Lung microvascular endothelial cell (primary cell): ENCODE data around the gene RABGAP1L. TPM values are rescaled to one million over a fixed set of nuclear protein-coding genes. Genes with fewer than 3 reads are reported as not detected.

Experiments
- DNase-seq, 2 donors: peaks; one replicate each; pipeline versions ENCODE4 v3.0.0 to v3.0.0-alpha.2; 2010; ENCODE audit warnings: low read depth in 2 of 2
- total RNA-seq: library from RNA; depleted of rRNA; stranded (reverse); fragments of >200 nt; gene quantifications from 2 replicates; pipeline ENCODE4 v1.2.1, GENCODE V29; 2014

RABGAP1L gene
- total RNA-seq, 1 donor from 2014 or later: 27.0 TPM

DNA sequence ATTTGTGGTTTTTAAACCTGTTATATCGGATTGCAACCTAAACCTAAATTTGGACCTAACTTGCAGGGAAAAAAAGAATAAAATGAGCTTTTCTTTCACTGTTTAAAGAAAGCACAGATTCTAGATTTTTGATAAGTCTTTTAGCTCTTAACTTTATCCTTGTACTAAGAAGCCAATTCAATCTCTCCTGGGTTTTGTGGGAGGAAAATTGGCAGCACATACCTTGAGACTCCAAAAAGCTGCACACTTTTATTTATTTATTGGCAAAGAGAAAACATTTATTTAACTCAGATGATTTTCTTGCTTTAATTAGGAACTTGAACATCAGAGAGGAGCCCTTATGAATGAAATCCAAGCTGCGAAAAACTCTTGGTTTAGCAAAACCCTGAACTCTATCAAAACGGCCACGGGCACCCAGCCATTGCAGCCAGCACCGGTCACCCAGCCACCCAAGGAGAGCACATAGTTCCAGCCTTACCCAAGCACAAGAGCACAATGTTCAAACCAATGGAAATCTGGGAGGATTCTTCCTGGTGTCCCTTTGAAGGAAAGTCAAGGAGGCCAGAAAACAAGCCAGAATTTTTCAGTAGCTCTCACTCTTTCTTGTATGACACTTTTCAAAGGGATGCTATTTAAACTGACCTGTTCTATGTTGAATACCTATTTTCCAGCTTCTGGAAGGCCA lies 830.4 kb downstream of the RABGAP1L start:
- no peak for DNase-seq

DNA sequence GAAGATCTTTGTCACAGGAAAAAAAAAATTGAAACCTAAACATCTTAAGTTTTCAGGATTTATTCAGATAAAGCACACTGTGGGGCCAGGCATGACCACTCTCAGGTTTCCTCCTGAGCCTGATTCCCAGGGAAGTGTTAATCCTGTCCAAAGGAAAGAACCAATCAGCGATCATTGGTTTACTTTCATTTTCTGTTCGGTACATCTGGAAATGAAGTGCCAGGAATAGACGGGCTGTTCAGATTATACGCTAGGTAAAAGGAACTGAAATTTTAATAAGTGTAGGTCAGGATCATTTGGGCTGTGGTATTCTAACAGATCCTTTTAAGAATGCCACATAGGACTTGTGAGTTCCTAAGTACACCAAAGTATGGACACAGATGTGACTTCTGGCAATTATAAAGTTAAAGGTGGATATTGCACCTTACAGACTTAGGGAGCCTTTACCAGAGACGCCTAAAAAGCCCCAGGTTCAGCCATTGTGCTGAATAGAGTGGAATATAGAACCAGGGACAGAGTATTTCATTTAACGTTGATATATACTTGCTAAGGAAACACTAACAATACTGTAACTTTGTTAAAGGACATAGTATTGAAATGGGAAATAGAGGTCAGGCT lies 831.2 kb downstream of the RABGAP1L start:
- DNase-seq: peak; percentile 85 to 87

GRCh38 chr1:174991473-174991872 lies 832.2 kb downstream of the RABGAP1L start:
- DNase-seq: no peak

DNA sequence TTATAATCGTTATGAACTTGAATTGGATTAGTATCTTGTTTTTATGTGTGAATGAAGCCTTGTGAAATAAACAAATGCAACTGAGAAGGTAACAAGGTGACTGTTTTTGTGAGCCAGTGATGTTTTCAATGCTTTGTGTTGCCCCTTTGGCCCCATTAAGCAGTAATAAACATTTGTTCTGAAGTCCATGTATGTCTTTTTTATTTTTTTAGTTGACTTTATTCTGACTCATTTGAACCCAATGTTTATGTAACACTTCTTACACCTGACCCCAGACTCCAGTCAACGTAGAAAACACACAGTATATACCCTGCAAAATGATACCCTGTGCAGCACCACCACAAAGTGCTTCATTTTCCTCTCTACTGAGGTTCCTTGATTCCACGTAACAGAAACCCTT lies 835.8 kb downstream of the RABGAP1L start:
- no peak for DNase-seq

DNA sequence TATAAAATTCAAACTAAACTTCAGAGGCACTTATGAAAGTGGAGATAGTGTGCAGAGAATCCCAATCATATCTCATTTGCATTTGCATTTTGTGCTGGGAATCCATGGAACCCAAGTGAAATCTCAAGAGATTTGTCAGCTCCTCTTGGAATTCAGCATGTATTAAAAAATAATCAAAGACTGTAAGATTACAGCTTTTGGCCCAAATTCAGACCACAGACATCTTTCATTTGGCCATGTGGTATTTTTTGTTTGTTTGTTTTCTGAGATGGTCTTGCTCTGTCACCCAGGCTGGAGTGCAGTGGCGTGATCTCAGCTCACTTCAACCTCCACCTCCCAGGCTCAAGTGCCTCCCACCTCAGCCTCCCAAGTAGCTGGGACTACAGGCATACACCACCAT lies 836.6 kb downstream of the RABGAP1L start:
- DNase-seq: no peak

DNA sequence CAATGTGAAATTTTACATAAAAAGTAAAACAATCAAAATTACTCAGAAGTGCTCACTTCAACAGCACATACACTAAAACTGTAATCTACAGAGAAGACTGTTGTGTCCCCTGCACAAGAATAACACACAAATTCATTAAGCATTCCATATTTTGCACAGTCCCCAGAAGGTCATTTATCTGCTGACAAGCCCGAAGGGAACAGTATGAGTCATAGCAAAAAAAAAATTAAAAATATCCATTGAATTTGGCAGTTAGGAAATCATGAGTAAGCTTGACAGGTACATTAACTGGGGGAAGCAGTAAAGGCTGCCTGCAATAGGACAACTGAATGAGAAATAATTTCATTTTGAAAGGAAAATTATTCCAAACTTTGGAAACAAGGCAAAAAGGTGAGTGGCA lies 837.2 kb downstream of the RABGAP1L start:
- peak; percentile 81 for DNase-seq

GRCh38 chr1:174997041-174997440 lies 837.7 kb downstream of the RABGAP1L start:
- DNase-seq: no peak

GRCh38 chr1:174998569-174999215 lies 839.4 kb downstream of the RABGAP1L start:
- peak; percentile 61 to 82 for DNase-seq

DNA sequence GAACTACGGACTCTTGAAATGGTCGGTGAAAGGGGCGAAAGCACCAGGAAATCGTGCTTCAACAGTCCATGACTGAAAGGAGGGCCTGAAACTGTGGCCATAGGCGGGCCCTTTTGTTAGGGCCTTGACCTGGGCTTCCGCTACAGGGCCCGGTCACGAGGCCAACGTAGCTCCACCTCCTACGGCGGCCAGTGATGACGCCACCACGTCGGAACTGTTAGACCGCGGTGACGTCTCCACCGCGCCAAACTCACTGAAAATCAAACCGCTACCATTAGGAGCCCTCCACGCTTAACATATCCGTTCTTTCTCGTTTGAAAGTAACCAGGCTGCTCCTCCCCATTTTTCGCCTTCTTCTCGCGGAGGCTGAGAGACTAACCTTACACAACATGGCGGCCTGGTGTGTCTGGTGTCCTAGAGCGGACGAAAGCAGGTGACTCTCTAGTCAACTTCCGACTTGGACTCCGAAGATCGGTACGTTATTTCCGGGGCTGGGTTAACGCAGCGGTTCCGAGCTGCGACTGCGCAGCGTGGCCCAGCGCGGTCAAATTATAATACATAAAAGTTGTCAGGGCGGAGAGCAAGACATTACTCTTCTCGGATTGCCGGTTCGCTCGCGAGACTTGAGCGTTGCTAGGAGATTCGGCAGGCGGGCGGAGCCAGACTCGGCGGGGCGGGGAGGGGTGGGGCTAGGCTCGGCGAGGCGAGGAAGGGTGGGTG lies 840.1 kb downstream of the RABGAP1L start:
- DNase-seq: peak; percentile 99

- peak in 1 of 2 donors; percentile 39 for DNase-seq
Observed at GRCh38 chr1:174999936-175000696, 840.8 kb downstream of the RABGAP1L start, which contains the start of gene CACYBP. Gene CACYBP (plus strand): TSS chr1:174999947. CDS start chr1:175000181, 234 bp downstream.

- peak; percentile 16 to 45 for DNase-seq
Observed at GRCh38 chr1:175000697-175001187, 841.4 kb downstream of the RABGAP1L start.

- DNase-seq: no peak
Observed at GRCh38 chr1:175002910-175003517, 843.7 kb downstream of the RABGAP1L start.

DNA sequence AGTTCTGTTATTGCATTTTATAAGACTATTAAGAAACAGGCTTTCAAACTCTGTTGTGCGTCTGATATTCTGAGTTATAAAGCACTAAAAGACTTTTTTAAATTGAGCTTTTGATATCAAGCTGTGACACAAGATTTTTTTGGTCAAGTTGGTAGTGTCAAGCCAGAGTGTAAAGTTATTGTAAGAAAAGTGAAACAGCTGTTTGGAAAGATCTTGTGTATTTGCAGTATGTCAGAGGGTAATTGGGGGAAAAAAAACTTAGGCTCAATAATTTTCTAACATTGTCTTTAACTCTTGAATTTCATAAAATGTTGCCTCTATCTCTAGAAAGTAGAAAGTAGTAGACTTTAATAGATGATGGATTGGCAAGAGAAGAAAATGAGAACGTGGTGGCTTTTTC lies 844.2 kb downstream of the RABGAP1L start:
- DNase-seq: no peak

- peak in 1 of 2 donors; percentile 12 for DNase-seq
Observed at GRCh38 chr1:175005085-175005783, 845.9 kb downstream of the RABGAP1L start.

GRCh38 chr1:175009532-175009931 lies 850.2 kb downstream of the RABGAP1L start:
- DNase-seq: peak; percentile 40

DNA sequence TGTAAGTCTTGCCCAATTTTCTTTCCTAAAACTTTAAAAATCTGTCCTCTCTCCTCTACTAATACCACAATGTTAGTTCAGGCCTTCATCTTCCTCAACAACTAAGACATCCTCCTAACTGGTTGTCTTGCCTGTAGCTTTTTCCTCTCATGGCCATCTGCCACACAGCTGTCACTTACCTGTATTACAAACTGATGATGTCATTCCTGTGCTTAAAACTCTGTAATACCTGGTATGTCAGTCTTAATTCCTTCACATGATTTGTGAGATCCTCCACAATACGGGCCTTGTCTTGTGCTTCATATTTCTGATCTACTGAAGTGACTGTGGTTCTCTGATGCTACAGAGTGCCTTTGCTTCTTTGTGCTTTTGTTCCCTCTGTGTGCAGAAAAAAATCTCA lies 854.1 kb downstream of the RABGAP1L start:
- no peak for DNase-seq

- DNase-seq: no peak
Observed at GRCh38 chr1:175015243-175015642, 855.9 kb downstream of the RABGAP1L start.

- DNase-seq: no peak
Observed at GRCh38 chr1:175019524-175019923, 860.2 kb downstream of the RABGAP1L start.

GRCh38 chr1:175023043-175023921 lies 864.0 kb downstream of the RABGAP1L start, which contains the start of gene MRPS14:
Gene MRPS14 (minus strand): TSS chr1:175023425. CDS start chr1:175023408, 17 bp downstream.
- DNase-seq: peak; percentile 97 to 99
